ENCODE data around the gene DCUN1D1. TPM values are rescaled to one million over a fixed set of nuclear protein-coding genes. Genes with fewer than 3 reads are reported as not detected.

DCUN1D1 gene
- total and polyA plus RNA-seq, 2 experiments from 2014 or later: 29.5 to 53.5 TPM

DNA sequence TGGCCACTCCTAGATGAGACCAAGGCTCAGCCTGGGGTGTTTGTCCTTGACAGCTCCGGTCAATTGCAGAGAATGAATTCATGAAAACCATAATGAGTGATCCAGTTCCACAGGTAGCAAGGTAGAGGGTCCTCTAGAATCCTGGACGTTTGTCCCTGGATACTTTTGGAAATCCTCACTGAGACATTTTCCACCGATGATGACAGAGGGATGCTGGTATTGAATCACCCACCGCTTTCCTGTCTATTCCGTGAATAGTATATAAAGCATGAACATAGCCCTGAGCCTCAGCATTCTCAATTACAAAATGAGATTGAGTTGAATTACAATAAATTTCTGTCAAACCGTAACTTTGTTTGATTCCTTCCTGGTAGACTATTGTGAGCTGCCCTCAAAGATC is 5.7 kb upstream of the DCUN1D1 start (continued):
- TF ChIP-seq, protein P1, sequence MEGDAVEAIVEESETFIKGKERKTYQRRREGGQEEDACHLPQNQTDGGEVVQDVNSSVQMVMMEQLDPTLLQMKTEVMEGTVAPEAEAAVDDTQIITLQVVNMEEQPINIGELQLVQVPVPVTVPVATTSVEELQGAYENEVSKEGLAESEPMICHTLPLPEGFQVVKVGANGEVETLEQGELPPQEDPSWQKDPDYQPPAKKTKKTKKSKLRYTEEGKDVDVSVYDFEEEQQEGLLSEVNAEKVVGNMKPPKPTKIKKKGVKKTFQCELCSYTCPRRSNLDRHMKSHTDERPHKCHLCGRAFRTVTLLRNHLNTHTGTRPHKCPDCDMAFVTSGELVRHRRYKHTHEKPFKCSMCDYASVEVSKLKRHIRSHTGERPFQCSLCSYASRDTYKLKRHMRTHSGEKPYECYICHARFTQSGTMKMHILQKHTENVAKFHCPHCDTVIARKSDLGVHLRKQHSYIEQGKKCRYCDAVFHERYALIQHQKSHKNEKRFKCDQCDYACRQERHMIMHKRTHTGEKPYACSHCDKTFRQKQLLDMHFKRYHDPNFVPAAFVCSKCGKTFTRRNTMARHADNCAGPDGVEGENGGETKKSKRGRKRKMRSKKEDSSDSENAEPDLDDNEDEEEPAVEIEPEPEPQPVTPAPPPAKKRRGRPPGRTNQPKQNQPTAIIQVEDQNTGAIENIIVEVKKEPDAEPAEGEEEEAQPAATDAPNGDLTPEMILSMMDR (conservative IDR thresholded peaks at IDR 0.05; ENCODE audit: low read depth in 2 of 2): no peak
- no peak for TF ChIP-seq POLR2AphosphoS5 (IDR thresholded peaks at IDR 0.05; ENCODE audit: low read depth)

DNA sequence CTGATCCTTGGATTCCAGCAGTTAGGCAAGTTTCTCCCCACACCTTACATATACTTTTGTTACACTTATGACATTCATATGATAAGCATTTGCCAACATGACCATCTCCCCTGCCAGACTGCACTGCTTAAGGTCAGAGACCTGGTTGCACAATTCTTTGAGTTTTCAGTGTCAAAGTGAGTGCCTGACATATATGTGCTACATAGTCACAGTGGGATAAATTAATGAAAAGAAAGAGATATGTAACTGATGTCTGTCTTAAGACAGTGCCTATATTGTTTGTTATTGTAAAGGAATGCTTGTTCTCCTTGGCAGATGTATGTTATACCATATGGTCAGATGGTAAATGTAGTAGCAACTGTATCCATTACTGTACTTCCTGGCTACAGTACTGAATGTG is 3.5 kb upstream of the DCUN1D1 start:
- Histone ChIP-seq H3K4me3 (no peak overlapping the region), H3K4me1 (ENCODE audit: insufficient read depth) (peaks cover 16% of the 10 kb centered on the region), H4K20me1 (replicated peaks; ENCODE audit: insufficient read depth) (no peaks in the 10 kb centered on the region), H3K9me2 (ENCODE audit: insufficient read depth) (no peaks in the 10 kb centered on the region), H3K27ac (ENCODE audit: low read depth) (no peak overlapping the region), H3K4me2 (no peak overlapping the region), H3K27me3 (ENCODE audit: insufficient read depth) (no peaks in the 10 kb centered on the region), H3K36me3 (ENCODE audit: insufficient read depth) (no peaks in the 10 kb centered on the region), H3K79me2 (replicated peaks; ENCODE audit: insufficient read depth) (peaks cover 9% of the 10 kb centered on the region), H2AFZ (no peak overlapping the region), H3F3A (replicated peaks; ENCODE audit: low read depth) (peaks cover 9% of the 10 kb centered on the region)
- Mint-ChIP-seq H3K27ac (no peak overlapping the region), H3K36me3 (ENCODE audit: low read depth) (no peaks in the 10 kb centered on the region; the same call in 2 of the 3 replicates), H3K4me3 (no peak overlapping the region), H3K4me1 (peaks cover 12% of the 10 kb centered on the region), H3K9me3 (no peaks in the 10 kb centered on the region), H3K27me3 (ENCODE audit: insufficient read depth, low read depth, poor library complexity) (peaks cover 5% of the 10 kb centered on the region)
- ATAC-seq: no peak
- no peak for DNase-seq (ENCODE audit: low spot score)
- no peak for TF ChIP-seq ZNF331 (CRISPR knock-in tag; IDR thresholded peaks at IDR 0.05; ENCODE audit: low read depth)
- TF ChIP-seq, protein P2, sequence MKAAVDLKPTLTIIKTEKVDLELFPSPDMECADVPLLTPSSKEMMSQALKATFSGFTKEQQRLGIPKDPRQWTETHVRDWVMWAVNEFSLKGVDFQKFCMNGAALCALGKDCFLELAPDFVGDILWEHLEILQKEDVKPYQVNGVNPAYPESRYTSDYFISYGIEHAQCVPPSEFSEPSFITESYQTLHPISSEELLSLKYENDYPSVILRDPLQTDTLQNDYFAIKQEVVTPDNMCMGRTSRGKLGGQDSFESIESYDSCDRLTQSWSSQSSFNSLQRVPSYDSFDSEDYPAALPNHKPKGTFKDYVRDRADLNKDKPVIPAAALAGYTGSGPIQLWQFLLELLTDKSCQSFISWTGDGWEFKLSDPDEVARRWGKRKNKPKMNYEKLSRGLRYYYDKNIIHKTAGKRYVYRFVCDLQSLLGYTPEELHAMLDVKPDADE (IDR thresholded peaks at IDR 0.05): no peak
- TF ChIP-seq EZH2phosphoT487 (IDR thresholded peaks at IDR 0.05; ENCODE audit: unreplicated experiment): no peak
- TF ChIP-seq ZNF114 (CRISPR knock-in tag; IDR thresholded peaks at IDR 0.05): no peak
- TF ChIP-seq, protein P1 (conservative IDR thresholded peaks at IDR 0.05; ENCODE audit: low read depth in 2 of 2): no peak
- TF ChIP-seq, protein P3, sequence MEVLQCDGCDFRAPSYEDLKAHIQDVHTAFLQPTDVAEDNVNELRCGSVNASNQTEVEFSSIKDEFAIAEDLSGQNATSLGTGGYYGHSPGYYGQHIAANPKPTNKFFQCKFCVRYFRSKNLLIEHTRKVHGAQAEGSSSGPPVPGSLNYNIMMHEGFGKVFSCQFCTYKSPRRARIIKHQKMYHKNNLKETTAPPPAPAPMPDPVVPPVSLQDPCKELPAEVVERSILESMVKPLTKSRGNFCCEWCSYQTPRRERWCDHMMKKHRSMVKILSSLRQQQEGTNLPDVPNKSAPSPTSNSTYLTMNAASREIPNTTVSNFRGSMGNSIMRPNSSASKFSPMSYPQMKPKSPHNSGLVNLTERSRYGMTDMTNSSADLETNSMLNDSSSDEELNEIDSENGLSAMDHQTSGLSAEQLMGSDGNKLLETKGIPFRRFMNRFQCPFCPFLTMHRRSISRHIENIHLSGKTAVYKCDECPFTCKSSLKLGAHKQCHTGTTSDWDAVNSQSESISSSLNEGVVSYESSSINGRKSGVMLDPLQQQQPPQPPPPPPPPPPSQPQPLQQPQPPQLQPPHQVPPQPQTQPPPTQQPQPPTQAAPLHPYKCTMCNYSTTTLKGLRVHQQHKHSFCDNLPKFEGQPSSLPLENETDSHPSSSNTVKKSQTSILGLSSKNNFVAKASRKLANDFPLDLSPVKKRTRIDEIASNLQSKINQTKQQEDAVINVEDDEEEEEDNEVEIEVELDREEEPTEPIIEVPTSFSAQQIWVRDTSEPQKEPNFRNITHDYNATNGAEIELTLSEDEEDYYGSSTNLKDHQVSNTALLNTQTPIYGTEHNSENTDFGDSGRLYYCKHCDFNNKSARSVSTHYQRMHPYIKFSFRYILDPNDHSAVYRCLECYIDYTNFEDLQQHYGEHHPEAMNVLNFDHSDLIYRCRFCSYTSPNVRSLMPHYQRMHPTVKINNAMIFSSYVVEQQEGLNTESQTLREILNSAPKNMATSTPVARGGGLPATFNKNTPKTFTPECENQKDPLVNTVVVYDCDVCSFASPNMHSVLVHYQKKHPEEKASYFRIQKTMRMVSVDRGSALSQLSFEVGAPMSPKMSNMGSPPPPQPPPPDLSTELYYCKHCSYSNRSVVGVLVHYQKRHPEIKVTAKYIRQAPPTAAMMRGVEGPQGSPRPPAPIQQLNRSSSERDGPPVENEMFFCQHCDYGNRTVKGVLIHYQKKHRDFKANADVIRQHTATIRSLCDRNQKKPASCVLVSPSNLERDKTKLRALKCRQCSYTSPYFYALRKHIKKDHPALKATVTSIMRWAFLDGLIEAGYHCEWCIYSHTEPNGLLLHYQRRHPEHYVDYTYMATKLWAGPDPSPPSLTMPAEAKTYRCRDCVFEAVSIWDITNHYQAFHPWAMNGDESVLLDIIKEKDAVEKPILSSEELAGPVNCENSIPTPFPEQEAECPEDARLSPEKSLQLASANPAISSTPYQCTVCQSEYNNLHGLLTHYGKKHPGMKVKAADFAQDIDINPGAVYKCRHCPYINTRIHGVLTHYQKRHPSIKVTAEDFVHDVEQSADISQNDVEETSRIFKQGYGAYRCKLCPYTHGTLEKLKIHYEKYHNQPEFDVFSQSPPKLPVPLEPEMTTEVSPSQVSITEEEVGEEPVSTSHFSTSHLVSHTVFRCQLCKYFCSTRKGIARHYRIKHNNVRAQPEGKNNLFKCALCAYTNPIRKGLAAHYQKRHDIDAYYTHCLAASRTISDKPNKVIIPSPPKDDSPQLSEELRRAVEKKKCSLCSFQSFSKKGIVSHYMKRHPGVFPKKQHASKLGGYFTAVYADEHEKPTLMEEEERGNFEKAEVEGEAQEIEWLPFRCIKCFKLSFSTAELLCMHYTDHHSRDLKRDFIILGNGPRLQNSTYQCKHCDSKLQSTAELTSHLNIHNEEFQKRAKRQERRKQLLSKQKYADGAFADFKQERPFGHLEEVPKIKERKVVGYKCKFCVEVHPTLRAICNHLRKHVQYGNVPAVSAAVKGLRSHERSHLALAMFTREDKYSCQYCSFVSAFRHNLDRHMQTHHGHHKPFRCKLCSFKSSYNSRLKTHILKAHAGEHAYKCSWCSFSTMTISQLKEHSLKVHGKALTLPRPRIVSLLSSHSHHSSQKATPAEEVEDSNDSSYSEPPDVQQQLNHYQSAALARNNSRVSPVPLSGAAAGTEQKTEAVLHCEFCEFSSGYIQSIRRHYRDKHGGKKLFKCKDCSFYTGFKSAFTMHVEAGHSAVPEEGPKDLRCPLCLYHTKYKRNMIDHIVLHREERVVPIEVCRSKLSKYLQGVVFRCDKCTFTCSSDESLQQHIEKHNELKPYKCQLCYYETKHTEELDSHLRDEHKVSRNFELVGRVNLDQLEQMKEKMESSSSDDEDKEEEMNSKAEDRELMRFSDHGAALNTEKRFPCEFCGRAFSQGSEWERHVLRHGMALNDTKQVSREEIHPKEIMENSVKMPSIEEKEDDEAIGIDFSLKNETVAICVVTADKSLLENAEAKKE (CRISPR knock-in tag; IDR thresholded peaks at IDR 0.05): no peak
- TF ChIP-seq POLR2AphosphoS5 (IDR thresholded peaks at IDR 0.05; ENCODE audit: low read depth): no peak
- no peak for TF ChIP-seq EZH2 (IDR thresholded peaks at IDR 0.05; ENCODE audit: low read depth, unreplicated experiment)
- TF ChIP-seq, protein P4, sequence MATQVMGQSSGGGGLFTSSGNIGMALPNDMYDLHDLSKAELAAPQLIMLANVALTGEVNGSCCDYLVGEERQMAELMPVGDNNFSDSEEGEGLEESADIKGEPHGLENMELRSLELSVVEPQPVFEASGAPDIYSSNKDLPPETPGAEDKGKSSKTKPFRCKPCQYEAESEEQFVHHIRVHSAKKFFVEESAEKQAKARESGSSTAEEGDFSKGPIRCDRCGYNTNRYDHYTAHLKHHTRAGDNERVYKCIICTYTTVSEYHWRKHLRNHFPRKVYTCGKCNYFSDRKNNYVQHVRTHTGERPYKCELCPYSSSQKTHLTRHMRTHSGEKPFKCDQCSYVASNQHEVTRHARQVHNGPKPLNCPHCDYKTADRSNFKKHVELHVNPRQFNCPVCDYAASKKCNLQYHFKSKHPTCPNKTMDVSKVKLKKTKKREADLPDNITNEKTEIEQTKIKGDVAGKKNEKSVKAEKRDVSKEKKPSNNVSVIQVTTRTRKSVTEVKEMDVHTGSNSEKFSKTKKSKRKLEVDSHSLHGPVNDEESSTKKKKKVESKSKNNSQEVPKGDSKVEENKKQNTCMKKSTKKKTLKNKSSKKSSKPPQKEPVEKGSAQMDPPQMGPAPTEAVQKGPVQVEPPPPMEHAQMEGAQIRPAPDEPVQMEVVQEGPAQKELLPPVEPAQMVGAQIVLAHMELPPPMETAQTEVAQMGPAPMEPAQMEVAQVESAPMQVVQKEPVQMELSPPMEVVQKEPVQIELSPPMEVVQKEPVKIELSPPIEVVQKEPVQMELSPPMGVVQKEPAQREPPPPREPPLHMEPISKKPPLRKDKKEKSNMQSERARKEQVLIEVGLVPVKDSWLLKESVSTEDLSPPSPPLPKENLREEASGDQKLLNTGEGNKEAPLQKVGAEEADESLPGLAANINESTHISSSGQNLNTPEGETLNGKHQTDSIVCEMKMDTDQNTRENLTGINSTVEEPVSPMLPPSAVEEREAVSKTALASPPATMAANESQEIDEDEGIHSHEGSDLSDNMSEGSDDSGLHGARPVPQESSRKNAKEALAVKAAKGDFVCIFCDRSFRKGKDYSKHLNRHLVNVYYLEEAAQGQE (IDR thresholded peaks at IDR 0.05; ENCODE audit: unreplicated experiment): no peak
- TF ChIP-seq JUNB (IDR thresholded peaks at IDR 0.05; ENCODE audit: unreplicated experiment): no peak
